Activated B cell treated with CpG ODN at 0.5 μM for 24 hours (primary cell): ENCODE measurements around the gene TMEM132D. TPM values are rescaled to one million over a fixed set of nuclear protein-coding genes. Genes with fewer than 3 reads are reported as not detected.

Experiments
- ATAC-seq: fragments of 200-7000 bp; cut with Tn5 transposase; one replicate; pipeline ENCODE4 v1.10.0; 2021; ENCODE audit warnings: low read depth, mild to moderate bottlenecking, moderate library complexity
- CTCF ChIA-PET: fragments of 350-600 bp; sonication (Branson Sonifier 250); formaldehyde crosslinking; loops from one replicate; lab custom pipeline; 2021; ENCODE audit warnings: antibody characterized with exemption; lab: Charles Lee
- POLR2A ChIA-PET: fragments of 350-600 bp; sonication (Branson Sonifier 250); formaldehyde crosslinking; loops from one replicate; lab custom pipeline; 2021; ENCODE audit warnings: antibody characterized with exemption; lab: Charles Lee
- DNase-seq: peaks from one replicate; pipeline ENCODE4 v3.0.0; 2022
- H3K27ac Mint-ChIP-seq: one replicate; pipeline ENCODE4 v1.8.0; 2020; ENCODE audit warnings: mixed read lengths
- H3K27me3 Mint-ChIP-seq: one replicate; pipeline ENCODE4 v1.8.0; 2021; ENCODE audit warnings: mixed read lengths
- H3K36me3 Mint-ChIP-seq: one replicate; pipeline ENCODE4 v1.8.0; 2021; ENCODE audit warnings: low read depth, mixed read lengths
- H3K4me1 Mint-ChIP-seq: one replicate; pipeline ENCODE4 v1.8.0; 2021; ENCODE audit warnings: mixed read lengths
- H3K4me3 Mint-ChIP-seq: one replicate; pipeline ENCODE4 v1.8.0; 2020; ENCODE audit warnings: mild to moderate bottlenecking, mixed read lengths
- H3K9me3 Mint-ChIP-seq: one replicate; pipeline ENCODE4 v1.8.0; 2020; ENCODE audit warnings: mixed read lengths
- intact Hi-C: fragments of 100-400 bp; cut with micrococcal nuclease; formaldehyde crosslinking; loops from one replicate; pipeline ENCODE4 v1.15.1; 2024
- total RNA-seq: library from RNA; stranded (reverse); gene quantifications from 2 replicates; pipeline ENCODE4 v1.2.3, GENCODE V29; 2022
- TF ChIP-seq, protein P1 (sequence below): fragments of 200-600 bp; IDR thresholded peaks from one replicate; pipeline ENCODE4 v1.8.0; 2022; ENCODE audit warnings: antibody characterized with exemption, mild to moderate bottlenecking

The TMEM132D gene
- total RNA-seq, 1 donor from 2014 or later: not detected

DNA sequence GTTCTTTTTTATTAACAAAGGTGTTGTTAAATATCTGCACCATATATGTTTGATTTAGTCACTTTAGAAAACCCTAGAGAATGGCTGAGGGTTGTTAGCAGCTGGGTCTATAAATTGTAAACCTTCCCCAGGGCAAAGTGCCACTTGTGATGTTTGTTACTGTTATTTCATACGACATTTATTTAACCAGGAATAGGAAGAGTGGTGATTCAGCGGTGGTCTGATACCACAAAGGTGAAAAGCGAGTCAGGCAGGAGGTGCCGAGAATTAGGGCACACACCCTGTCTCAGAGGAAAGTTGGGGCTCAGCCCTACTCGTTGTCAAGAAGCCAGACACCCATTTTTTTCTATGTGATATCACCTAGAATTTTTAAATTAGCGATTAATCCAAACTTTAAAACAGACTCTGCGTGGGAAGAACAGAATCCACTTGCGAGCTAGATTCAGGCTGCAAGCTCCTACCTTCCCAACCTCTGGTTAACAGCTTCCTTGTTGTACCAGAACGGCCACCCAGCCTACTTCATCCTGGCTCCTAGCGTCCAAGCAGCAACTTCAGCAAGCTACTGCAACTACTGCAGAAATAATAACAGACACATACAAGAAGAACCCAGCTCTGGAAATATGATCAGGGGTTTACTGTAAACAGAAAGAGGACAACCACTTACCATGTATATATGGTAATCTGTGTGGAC is 126.7 kb downstream of the TMEM132D start:
- ChIA-PET CTCF (no interaction called here), POLR2A (no interaction called here)
- Mint-ChIP-seq H3K27ac (no peak overlapping the region), H3K9me3 (peaks cover 4% of the 10 kb centered on the region), H3K36me3 (no peaks in the 10 kb centered on the region), H3K4me3 (no peak overlapping the region), H3K27me3 (no peaks in the 10 kb centered on the region), H3K4me1 (no peaks in the 10 kb centered on the region)
- intact Hi-C loops: no loop called here
- TF ChIP-seq, protein P1, sequence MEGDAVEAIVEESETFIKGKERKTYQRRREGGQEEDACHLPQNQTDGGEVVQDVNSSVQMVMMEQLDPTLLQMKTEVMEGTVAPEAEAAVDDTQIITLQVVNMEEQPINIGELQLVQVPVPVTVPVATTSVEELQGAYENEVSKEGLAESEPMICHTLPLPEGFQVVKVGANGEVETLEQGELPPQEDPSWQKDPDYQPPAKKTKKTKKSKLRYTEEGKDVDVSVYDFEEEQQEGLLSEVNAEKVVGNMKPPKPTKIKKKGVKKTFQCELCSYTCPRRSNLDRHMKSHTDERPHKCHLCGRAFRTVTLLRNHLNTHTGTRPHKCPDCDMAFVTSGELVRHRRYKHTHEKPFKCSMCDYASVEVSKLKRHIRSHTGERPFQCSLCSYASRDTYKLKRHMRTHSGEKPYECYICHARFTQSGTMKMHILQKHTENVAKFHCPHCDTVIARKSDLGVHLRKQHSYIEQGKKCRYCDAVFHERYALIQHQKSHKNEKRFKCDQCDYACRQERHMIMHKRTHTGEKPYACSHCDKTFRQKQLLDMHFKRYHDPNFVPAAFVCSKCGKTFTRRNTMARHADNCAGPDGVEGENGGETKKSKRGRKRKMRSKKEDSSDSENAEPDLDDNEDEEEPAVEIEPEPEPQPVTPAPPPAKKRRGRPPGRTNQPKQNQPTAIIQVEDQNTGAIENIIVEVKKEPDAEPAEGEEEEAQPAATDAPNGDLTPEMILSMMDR: no peak
- no peak for DNase-seq
- no peak for ATAC-seq

DNA sequence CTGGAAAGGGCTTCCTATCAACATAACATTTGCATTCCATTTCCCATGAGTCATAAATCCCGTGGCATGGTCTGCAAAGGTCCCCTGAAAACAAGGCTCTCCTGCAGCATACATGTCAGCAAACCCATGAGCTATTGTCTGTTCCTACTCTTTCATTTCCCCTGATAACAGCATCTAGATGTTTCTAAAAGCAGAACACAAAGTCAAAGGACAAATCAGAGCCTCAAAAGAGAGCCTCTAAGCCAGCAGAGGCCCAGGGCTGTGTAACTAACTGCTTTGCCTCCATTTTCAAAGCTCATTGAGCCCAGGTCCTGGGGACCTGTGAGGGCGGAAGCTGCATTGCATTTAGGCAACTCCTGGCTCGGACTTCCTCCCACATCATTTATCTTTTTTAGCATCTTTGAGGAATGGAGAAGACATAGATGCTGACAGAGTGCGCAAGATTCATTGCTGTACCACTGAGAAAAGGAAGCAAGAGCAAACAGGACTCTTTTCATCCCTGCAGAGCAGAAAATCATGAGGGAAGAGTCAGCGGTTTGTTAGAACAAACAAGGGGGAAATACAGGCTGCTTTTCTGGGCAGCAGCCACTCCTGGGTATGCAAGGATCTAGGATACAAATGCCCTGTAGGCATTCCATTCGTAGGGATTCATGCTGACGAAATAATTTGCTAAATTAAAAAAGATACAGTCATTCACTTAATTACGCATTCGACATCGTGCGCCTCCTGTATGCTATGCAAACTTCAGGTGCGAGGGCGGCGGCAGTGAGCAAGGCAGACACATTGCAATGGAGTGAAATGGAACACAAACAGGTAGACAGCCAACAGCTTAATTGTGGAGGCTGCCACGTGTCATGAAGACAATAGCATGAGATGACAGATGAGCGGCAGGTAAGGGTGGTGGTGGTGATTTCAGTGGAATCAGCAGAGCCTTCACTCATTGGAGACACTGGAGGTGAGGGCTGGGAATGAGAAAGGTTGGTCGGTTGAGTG is 131.0 kb downstream of the TMEM132D start:
- Mint-ChIP-seq H3K27me3 (no peaks in the 10 kb centered on the region), H3K9me3 (peaks cover 4% of the 10 kb centered on the region), H3K4me1 (no peaks in the 10 kb centered on the region), H3K36me3 (no peaks in the 10 kb centered on the region), H3K4me3 (no peak overlapping the region), H3K27ac (no peak overlapping the region)
- ATAC-seq (no peak), DNase-seq (no peak)
- ChIA-PET CTCF (no interaction called here), POLR2A (no interaction called here)
- intact Hi-C loops: no loop called here
- TF ChIP-seq, protein P1: no peak

DNA sequence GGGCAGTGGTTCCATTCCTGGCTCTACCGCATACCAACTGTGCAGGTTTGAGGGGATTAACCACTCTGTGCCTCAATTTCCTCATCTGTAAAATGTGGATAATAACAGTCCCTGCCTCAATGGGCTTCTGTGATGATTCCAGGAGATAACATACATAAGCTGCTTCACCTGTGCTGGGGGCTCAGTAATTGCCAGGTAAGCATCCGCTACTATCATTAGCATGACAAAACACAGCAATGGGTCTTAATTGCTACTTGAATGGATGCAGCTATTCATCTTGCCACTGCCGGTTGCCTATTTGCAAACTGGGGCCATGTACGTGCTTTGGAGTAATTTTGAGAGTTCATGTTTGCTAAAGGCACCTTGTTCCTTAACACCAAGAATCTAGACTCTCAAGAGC is 132.6 kb downstream of the TMEM132D start:
- CTCF ChIA-PET: no interaction called here
- ATAC-seq: no peak

DNA sequence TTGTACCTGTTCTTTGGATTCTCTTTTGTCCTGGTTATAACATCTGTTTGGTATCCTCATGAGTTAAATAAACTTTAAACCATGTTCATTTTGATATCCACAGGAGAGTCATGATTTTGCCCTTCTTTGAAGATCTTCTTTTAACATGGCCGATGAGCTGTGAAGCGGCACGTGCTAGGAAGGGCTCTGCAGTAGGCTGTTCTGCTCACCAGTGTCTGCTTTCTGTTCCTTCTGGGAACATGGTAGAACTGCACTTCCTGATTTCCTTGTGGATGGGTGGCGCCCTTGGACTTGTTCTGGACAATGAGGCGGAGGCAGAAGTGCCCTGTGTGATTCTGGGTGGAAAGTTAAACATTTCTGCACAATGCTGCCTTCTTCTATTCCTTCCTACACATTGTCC is 138.1 kb downstream of the TMEM132D start:
- TF ChIP-seq, protein P1: no peak
- intact Hi-C loops: no loop called here
- Mint-ChIP-seq H3K27me3 (no peaks in the 10 kb centered on the region), H3K36me3 (no peaks in the 10 kb centered on the region), H3K27ac (no peak overlapping the region), H3K4me3 (no peak overlapping the region), H3K4me1 (no peaks in the 10 kb centered on the region), H3K9me3 (peaks cover 13% of the 10 kb centered on the region)
- DNase-seq (no peak), ATAC-seq (no peak)
- ChIA-PET CTCF (no interaction called here), POLR2A (no interaction called here)

More for the DNA sequence above, 132.6 kb downstream of the TMEM132D start:
- Mint-ChIP-seq H3K4me1 (no peaks in the 10 kb centered on the region), H3K9me3 (peaks cover 11% of the 10 kb centered on the region), H3K36me3 (no peaks in the 10 kb centered on the region), H3K27me3 (no peaks in the 10 kb centered on the region), H3K27ac (no peak overlapping the region), H3K4me3 (no peak overlapping the region)
- DNase-seq: no peak
- POLR2A ChIA-PET: no interaction called here
- TF ChIP-seq, protein P1: no peak
- intact Hi-C loops: no loop called here

DNA sequence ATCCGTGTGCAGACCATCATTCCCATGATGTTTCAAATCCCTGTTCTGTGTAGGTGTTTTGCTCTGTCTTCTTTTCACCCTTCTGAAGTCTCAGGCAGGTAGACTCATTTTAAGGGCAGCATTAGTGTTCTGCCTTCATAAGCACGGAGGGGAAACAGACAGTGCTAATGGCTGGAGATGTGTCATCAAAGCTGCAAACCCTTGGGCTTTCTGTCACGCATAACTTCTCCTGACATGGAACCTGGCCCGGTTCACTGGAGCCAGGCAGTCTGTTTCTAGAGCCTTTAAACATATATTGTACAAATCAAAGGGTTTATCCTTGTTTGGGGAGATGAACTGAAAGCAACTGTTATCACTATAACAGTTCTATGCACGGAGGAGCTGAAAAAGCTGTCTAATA is 141.4 kb downstream of the TMEM132D start:
- no peak for ATAC-seq

More for the DNA sequence above, 141.4 kb downstream of the TMEM132D start:
- CTCF ChIA-PET: no interaction called here
- Mint-ChIP-seq H3K9me3 (peaks cover 9% of the 10 kb centered on the region), H3K4me1 (no peaks in the 10 kb centered on the region), H3K27me3 (no peaks in the 10 kb centered on the region), H3K36me3 (no peaks in the 10 kb centered on the region), H3K4me3 (no peak overlapping the region), H3K27ac (no peak overlapping the region)
- intact Hi-C loops: no loop called here
- DNase-seq: no peak
- TF ChIP-seq, protein P1: no peak
- POLR2A ChIA-PET: no interaction called here
